Suppressor macrophage treated with lipopolysaccharide for 1 hour (primary cell): ENCODE measurements around the gene GJA10.
"Not testable (repeated sequence)": the region's sequence is repeated elsewhere in the genome, so short reads cannot be mapped to it uniquely, and the experiment has no call there.

ENCODE experiments used
- DNase-seq, 3 donors: peaks; one replicate each; pipeline ENCODE4 v3.0.0-alpha.2; 2020 to 2022

GJA10 gene

DNA sequence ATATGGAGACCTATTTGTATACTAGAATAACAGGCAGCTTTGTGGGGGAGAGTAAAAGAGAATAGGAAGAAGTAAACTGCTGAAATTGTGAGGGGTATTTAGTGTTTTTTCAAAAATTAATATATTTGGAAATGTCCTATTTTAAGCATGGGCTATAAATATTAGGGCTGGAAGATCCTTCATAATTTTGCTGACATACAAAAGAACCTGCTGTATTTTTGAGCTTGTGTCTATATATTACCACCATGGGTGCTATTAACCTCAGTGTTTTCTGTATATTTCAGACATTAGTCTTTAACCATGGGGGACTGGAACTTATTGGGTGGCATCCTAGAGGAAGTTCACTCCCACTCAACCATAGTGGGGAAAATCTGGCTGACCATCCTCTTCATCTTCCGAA is at the start of gene GJA10:
GJA10 (plus strand) TSS at position 301 of the 400 bp plus-strand sequence; CDS start at position 301, 0 bp downstream.
- DNase-seq = peak in 1 of 3 donors; percentile 15

GRCh38 chr6:89847513-89847912 is 46.8 kb upstream of the GJA10 start:
- DNase-seq = not testable (repeated sequence)

DNA sequence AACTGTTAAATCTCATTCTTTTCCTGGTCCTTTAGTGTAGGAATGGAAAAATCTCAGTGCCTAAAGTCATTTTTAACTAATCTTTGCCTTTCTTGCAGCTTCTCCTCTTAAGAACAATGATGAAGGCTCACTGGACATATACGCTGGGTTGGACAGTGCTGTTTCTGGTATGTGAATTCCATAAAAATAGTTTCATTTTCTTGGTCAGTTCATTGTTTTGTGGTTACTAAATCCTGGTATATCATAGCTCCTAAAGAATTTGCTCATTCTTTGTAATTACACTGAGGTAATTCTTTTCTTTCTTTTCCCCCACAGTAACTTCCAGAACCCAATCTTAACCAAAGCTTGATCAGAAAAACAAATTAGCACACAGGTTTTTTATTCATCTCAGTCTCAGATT is 41.2 kb upstream of the GJA10 start:
- no peak for DNase-seq

DNA sequence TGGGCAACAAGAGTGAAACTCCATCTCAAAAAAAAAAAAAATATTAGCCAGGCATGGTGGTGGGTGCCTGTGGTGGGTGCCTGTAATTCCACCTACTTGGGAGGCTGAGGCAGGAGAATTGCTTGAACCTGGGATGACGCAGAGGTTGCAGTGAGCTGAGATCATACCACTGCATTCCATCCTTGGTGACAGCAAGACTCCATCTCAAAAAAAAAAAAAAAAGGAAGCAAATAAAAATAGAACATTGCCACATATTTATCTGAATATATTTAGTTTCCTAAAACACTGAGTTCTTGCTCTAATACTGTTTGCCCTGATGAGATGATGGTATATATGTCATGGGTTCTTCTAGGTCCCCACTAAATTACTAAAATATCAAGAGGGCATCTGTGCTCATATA is 36.2 kb upstream of the GJA10 start:
- peak; percentile 37 to 39 (median 38) for DNase-seq

DNA sequence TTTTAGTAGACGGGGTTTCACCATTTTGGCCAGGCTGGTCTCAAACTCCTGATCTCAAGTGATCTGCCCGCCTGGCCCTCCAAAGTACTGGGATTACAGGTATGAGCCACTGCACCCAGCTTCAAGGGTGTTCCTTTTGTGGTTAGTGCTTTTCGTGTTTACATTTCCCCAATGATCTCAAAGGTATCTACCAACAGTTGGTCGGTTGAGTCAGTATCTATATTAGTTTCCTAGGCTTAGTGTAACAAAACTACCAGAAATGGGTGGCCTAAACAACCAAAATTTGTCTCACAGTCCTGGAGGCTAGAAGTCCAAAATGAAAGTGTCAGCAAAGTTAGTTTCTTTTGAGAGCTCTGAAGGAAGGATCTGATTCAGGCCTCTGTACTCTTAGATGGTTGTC is 34.5 kb upstream of the GJA10 start:
- peak in 1 of 3 donors; percentile 0 for DNase-seq

- no peak for DNase-seq
These were observed 32.0 kb upstream of the GJA10 start for GRCh38 chr6:89862273-89862672.

- DNase-seq = no peak
These were observed 31.6 kb upstream of the GJA10 start for GRCh38 chr6:89862698-89863097.

- DNase-seq = no peak
These were observed 28.1 kb upstream of the GJA10 start for GRCh38 chr6:89866024-89866678.

DNA sequence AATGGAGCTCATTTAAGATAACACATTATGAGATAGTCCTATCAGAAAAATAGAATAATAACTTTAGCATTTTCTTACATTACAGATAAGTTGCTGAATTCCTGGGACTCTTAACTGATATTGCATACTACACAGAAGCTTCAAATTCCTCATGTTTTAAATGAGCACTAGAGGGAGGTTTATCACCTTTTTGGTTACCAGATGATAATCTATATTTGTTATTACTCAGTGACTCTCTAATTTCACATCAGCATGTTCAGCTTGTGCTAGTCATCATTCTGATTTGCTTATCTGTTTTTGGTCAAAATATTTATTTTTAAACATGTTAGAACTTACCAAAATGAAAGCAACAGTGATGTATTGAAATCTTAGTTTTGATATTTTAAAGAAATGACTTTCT is 20.5 kb upstream of the GJA10 start:
- no peak for DNase-seq

GRCh38 chr6:89874438-89874837 is 19.8 kb upstream of the GJA10 start:
- DNase-seq = no peak

- DNase-seq = no peak
These were observed 7.7 kb upstream of the GJA10 start for GRCh38 chr6:89886378-89887120.

DNA sequence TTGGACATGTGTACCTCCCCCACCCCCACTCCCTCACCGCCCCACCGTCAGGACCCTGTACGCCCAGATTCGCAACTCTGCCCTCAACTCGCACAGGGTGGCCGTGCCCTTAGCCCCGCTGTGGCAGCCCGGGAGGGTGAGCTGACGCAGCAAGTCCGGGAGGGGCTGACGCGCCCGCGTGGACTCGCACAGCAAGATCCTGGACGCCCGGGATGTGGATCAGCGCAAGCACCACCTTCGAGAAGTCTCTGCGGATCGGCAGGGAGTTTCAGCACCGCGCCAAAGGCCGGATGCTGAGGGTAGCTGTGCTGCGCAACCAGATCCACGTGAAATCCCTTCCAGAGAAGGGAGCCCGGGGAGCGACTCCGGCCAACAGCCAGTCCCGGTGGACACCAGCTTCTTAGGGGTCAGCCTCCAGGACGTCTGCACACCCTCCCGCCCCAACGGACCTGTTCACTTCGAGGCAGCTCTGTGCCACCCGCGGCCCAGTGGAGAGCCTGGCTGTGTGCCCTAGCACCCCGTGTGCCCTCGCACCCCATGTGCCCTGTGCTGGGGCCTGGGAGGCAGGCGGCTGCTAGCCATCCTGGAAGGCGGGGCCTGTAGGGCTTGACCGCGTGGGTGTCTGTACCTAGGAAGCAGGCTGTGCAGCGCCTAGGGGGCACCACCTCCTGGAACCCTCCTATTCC is 6.7 kb upstream of the GJA10 start:
- peak in 1 of 3 donors; percentile 2 for DNase-seq

- no peak for DNase-seq
These were observed 6.1 kb upstream of the GJA10 start for GRCh38 chr6:89888138-89888514.

DNA sequence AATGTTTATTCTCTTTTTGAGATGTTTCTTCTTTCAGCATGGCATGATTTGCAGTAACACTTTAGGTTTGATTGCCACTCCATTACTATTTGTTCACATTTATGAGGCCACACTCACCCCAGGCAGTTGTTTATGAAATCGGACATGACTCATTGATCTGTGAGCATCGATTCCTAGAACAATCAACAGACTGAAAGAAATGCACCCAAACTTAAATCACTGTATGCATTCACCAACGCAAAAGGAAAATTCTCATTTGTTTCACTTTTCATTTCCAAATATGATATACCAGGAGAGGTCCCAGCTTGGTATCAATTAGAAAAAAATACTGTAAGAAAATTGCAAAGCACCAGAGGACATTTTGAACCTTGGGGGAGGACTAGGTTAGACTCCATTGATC is 5.4 kb upstream of the GJA10 start:
- DNase-seq = peak in 1 of 3 donors; percentile 2

DNA sequence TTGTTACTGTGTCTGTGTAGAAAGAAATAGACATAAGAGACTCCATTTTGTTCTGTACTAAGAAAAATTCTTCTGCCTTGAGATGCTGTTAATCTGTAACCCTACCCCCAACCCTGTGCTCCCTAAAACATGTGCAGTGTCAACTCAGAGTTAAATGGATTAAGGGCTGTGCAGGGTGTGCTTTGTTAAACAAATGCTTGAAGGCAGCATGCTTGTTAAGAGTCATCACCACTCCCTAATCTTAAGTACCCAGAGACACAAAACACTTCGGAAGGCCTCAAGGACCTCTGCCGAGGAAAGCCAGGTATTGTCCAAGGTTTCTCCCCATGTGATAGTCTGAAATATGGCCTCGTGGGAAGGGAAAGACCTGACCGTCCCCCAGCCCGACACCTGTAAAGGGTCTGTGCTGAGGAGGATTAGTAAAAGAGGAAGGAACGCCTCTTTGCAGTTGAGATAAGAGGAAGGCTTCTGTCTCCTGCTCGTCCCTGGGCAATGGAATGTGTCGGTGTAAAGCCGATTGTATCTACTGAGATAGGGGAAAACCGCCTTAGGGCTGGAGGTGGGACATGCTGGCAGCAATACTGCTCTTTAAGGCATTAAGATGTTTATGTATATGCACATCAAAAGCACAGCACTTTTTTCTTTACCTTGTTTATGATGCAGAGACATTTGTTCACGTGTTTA is 3.3 kb upstream of the GJA10 start:
- not testable (repeated sequence) for DNase-seq

DNA sequence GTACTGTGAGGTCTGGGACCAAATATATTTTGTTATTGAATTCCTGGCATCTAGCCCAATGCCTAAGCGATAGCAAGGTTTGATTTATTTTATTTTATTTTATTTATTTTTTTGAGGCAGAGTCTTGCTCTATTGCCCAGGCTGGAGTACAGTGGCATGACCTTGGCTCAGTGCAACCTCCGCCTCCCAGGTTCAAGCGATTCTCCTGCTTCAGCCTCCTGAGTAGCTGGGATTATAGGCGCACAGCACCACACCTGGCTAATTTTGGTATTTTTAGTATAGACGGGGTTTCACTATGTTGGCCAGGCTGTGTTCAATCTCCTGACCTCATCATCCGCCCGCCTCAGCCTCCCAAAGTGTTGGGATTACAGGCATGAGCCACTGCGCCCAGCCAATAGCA is 1.7 kb upstream of the GJA10 start:
- peak in 1 of 3 donors; percentile 3 for DNase-seq

- peak; percentile 17 to 25 (median 20) for DNase-seq
These were observed 1.1 kb downstream of the GJA10 start for GRCh38 chr6:89895276-89895874.

- DNase-seq = not testable (repeated sequence)
These were observed 16.0 kb downstream of the GJA10 start for GRCh38 chr6:89910001-89910901.

- DNase-seq = no peak
These were observed 16.6 kb downstream of the GJA10 start for GRCh38 chr6:89910902-89911240.

GRCh38 chr6:89916136-89916920 is 22.1 kb downstream of the GJA10 start:
- DNase-seq = no peak

- no peak for DNase-seq
These were observed 22.9 kb downstream of the GJA10 start for GRCh38 chr6:89917216-89917615.
